ENCODE measurements around the gene AGBL4. TPM values are rescaled to one million over a fixed set of nuclear protein-coding genes. Genes with fewer than 3 reads are reported as not detected.

AGBL4 gene
- polyA plus RNA-seq, 1 donor (not counting 4 experiments of a cell fraction or from before 2014, with no cell fraction given) = not detected

- Histone ChIP-seq H3K27ac (ENCODE audit: control insufficient read depth, insufficient read depth, low read length) (no peak overlapping the region), H3K9me1 (ENCODE audit: control insufficient read depth, extremely low read depth, insufficient read depth, low read length) (no peaks in the 10 kb centered on the region), H3K4me3 (ENCODE audit: control insufficient read depth in 2 of 3, extremely low read depth in 1 of 3, insufficient read depth in 2 of 3, low read depth in 1 of 3, low read length in 3 of 3) (no peak overlapping the region), H2AFZ (ENCODE audit: control insufficient read depth, low read length) (no peak overlapping the region), H3K27me3 (ENCODE audit: control insufficient read depth, extremely low read depth, insufficient read depth, low read length) (no peaks in the 10 kb centered on the region), H3K4me2 (ENCODE audit: control insufficient read depth, extremely low read depth, insufficient read depth, low read depth, low read length) (no peak overlapping the region), H3K9ac (ENCODE audit: control insufficient read depth, extremely low read depth, insufficient read depth, low read length) (no peak overlapping the region), H3K9me3 (ENCODE audit: control insufficient read depth, low read depth, low read length) (no peaks in the 10 kb centered on the region), H4K20me1 (ENCODE audit: control insufficient read depth, extremely low read depth, insufficient read depth, low read length) (no peaks in the 10 kb centered on the region), H3K79me2 (ENCODE audit: control insufficient read depth, insufficient read depth, low read length) (no peaks in the 10 kb centered on the region), H3K36me3 (ENCODE audit: control insufficient read depth in 2 of 2, extremely low read depth in 1 of 2, insufficient read depth in 2 of 2, low read length in 2 of 2) (no peaks in the 10 kb centered on the region), H3K4me1 (ENCODE audit: control insufficient read depth, extremely low read depth, insufficient read depth, low read length) (peaks cover 2% of the 10 kb centered on the region)
- dilution Hi-C loops (cut with MboI; ENCODE audit: extremely low pct_ligation_motif_present, low sequenced_read_pairs) = no loop called here
- FAIRE-seq (no peak), DNase-seq (ENCODE audit: low read depth, low spot score) (no peak)
- TF ChIP-seq EZH2 (IDR thresholded peaks at IDR 0.05; ENCODE audit: low read length) (no peak), CTCF (optimal IDR thresholded peaks at IDR 0.05 in 1 of 3, IDR thresholded peaks at IDR 0.05 in 1 of 3, conservative IDR thresholded peaks at IDR 0.05 in 1 of 3; ENCODE audit: extremely low read depth in 1 of 3, insufficient read depth in 2 of 3, low read length in 3 of 3) (no peak)
These were observed 1102.9 kb downstream of the AGBL4 start for GRCh38 chr1:48920851-48921250.

- Histone ChIP-seq H3K9me1 (ENCODE audit: control insufficient read depth, extremely low read depth, insufficient read depth, low read length) (no peaks in the 10 kb centered on the region), H3K4me2 (ENCODE audit: control insufficient read depth, extremely low read depth, insufficient read depth, low read depth, low read length) (no peak overlapping the region), H3K4me1 (ENCODE audit: control insufficient read depth, extremely low read depth, insufficient read depth, low read length) (peaks cover 2% of the 10 kb centered on the region), H3K79me2 (ENCODE audit: control insufficient read depth, insufficient read depth, low read length) (no peaks in the 10 kb centered on the region), H4K20me1 (ENCODE audit: control insufficient read depth, extremely low read depth, insufficient read depth, low read length) (no peaks in the 10 kb centered on the region), H3K9ac (ENCODE audit: control insufficient read depth, extremely low read depth, insufficient read depth, low read length) (no peak overlapping the region), H2AFZ (ENCODE audit: control insufficient read depth, low read length) (no peak overlapping the region), H3K27me3 (ENCODE audit: control insufficient read depth, extremely low read depth, insufficient read depth, low read length) (no peaks in the 10 kb centered on the region), H3K36me3 (ENCODE audit: control insufficient read depth in 2 of 2, extremely low read depth in 1 of 2, insufficient read depth in 2 of 2, low read length in 2 of 2) (no peaks in the 10 kb centered on the region), H3K9me3 (ENCODE audit: control insufficient read depth, low read depth, low read length) (no peaks in the 10 kb centered on the region), H3K4me3 (ENCODE audit: control insufficient read depth in 2 of 3, extremely low read depth in 1 of 3, insufficient read depth in 2 of 3, low read depth in 1 of 3, low read length in 3 of 3) (no peak overlapping the region), H3K27ac (ENCODE audit: control insufficient read depth, insufficient read depth, low read length) (no peak overlapping the region)
- TF ChIP-seq EZH2 (IDR thresholded peaks at IDR 0.05; ENCODE audit: low read length) (no peak), CTCF (optimal IDR thresholded peaks at IDR 0.05 in 1 of 3, IDR thresholded peaks at IDR 0.05 in 1 of 3, conservative IDR thresholded peaks at IDR 0.05 in 1 of 3; ENCODE audit: extremely low read depth in 1 of 3, insufficient read depth in 2 of 3, low read length in 3 of 3) (no peak)
- dilution Hi-C loops (cut with MboI; ENCODE audit: extremely low pct_ligation_motif_present, low sequenced_read_pairs) = no loop called here
- DNase-seq (ENCODE audit: low read depth, low spot score) = no peak
- FAIRE-seq = no peak
These were observed 1105.7 kb downstream of the AGBL4 start for GRCh38 chr1:48917901-48918603.

All from keratinocyte (primary cell).